Measurements from ENCODE around the gene ADSS1. TPM values are rescaled to one million over a fixed set of nuclear protein-coding genes. Genes with fewer than 3 reads are reported as not detected.
"Not testable (repeated sequence)": the region's sequence is repeated elsewhere in the genome, so short reads cannot be mapped to it uniquely, and the experiment has no call there.

The ADSS1 gene
- total RNA-seq, 2 experiments from 2014 or later = 0.98 to 1.2 TPM

DNA sequence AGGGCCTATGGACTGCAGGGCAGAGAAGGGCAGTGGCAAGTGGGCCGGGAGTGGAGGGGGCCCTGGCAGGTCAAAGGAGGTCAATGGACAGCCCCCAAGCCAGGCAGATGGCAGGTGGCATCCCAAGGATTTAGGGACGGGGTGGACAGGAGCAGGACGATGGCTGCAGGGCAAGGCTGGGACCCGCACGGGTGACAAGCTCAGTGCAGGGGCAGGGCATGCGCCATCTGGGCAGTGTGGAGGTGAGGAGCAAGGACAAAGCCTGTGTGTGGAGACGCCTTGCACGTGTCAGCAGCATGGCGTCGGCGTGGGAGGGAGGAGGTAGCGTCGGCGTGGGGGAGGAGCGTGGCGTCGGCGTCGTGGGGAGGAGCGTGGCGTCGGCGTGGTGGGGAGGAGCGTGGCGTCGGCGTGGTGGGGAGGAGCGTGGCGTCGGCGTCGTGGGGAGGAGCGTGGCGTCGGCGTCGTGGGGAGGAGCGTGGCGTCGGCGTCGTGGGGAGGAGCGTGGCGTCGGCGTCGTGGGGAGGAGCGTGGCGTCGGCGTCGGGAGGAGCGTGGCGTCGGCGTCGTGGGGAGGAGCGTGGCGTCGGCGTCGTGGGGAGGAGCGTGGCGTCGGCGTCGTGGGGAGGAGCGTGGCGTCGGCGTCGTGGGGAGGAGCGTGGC, 5.3 kb downstream of the ADSS1 start:
- H3K27ac Mint-ChIP-seq; H3K4me1 Mint-ChIP-seq; CTCF ChIA-PET; POLR2A ChIA-PET; H3K4me3 Mint-ChIP-seq; DNase-seq; H3K36me3 Mint-ChIP-seq (ENCODE audit: low read depth); H3K27me3 Mint-ChIP-seq; H3K9me3 Mint-ChIP-seq: not testable (repeated sequence)

DNA sequence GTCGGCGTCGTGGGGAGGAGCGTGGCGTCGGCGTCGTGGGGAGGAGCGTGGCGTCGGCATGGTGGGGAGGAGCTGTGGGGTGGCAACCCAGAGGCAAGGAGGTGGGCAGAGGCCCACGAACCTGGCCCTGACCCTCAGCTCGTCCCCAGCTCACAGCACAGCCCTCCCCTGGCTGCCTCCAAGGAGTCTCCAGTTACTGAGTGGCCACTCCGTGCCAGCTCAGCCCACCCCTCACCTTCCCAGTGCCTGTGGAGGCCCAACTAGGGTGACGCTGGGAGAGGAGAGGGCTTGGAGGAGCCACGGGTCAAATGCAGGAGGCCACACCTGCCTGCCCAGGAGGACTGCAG, 5.8 kb downstream of the ADSS1 start:
- H3K27me3 Mint-ChIP-seq = no peaks in the 10 kb centered on the region
- H3K9me3 Mint-ChIP-seq = no peaks in the 10 kb centered on the region
- H3K4me3 Mint-ChIP-seq = no peak overlapping the region
- no peak overlapping the region for H3K27ac Mint-ChIP-seq
- ChIA-PET CTCF (no interaction called here), POLR2A (no interaction called here)
- H3K36me3 Mint-ChIP-seq (ENCODE audit: low read depth) = no peaks in the 10 kb centered on the region
- DNase-seq = no peak
- H3K4me1 Mint-ChIP-seq = no peaks in the 10 kb centered on the region

DNA sequence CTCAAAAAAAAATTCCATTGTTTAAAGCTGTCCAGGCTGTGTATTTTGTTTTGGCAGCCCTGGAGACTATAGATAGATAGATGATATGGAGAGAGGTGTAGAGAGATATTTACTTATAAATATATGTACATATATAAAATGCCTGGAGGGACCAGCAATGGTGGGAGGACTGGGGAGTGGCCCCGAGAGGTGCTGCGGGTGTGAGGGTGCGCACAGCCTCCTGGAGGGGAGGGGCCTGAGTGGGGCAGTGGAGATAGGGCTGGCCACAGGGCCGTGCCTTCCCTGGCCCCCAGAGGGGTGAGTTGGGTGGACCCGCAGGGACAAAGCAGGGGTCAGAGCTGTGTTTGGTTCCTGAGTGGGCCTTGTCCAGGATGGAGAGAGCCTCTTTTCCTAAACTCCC, 6.5 kb downstream of the ADSS1 start:
- Mint-ChIP-seq H3K36me3 (ENCODE audit: low read depth) (no peaks in the 10 kb centered on the region), H3K27ac (no peak overlapping the region), H3K27me3 (no peaks in the 10 kb centered on the region), H3K9me3 (no peaks in the 10 kb centered on the region), H3K4me3 (no peak overlapping the region), H3K4me1 (no peaks in the 10 kb centered on the region)
- ChIA-PET CTCF (no interaction called here), POLR2A (no interaction called here)
- DNase-seq = no peak

DNA sequence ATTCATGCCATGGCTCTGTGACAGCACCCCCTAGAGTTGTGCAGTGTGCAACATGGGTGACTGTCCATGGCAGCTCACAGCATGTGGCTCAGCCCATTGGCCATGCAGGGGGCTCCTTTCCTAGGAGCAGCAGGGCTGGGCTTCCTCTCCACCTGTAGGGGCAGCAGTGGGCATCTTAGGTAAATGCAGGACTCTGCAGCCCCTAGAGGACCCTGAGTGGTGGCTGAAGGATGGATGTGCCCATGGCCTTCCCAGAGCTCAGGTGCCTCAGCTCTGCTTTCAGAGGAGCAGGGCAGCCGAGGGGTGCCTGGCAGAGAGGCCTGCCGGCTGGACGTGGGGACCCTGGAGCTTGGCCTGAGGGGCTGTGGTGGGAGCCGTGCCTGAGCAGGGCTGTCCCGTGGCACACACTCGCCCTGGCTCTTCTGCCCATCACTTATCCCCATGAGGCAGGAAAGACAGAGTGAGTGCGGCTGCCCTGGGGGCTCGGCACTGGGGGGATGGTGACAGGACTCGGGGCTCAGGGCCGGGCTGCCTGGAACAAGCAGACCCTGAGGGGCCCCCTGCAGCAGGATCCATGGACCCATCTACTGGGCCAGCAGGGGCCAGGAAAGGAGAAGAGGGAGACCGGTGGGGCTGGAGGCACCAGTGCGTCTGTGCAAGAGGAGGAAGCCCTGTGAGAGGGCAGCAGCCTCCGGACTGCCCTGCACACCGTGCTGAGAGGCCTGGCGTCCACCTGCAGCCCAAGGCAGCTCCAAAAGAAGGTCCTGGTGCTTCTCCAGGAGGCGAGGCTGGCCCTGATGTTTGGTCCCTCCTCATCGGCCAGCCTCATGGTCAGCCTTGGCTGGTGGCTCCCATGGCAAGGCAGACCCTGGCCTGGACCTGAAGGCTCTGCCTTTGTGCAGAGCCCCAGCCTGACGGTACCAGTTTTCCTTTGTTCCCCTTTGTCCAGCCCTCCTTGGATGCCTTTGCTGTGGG, 7.6 kb downstream of the ADSS1 start:
- Mint-ChIP-seq H3K4me1 (no peaks in the 10 kb centered on the region), H3K36me3 (ENCODE audit: low read depth) (no peaks in the 10 kb centered on the region), H3K4me3 (no peak overlapping the region), H3K27ac (no peak overlapping the region), H3K27me3 (no peaks in the 10 kb centered on the region), H3K9me3 (no peaks in the 10 kb centered on the region)
- POLR2A ChIA-PET = no interaction called here
- DNase-seq = no peak
- CTCF ChIA-PET = no interaction called here

DNA sequence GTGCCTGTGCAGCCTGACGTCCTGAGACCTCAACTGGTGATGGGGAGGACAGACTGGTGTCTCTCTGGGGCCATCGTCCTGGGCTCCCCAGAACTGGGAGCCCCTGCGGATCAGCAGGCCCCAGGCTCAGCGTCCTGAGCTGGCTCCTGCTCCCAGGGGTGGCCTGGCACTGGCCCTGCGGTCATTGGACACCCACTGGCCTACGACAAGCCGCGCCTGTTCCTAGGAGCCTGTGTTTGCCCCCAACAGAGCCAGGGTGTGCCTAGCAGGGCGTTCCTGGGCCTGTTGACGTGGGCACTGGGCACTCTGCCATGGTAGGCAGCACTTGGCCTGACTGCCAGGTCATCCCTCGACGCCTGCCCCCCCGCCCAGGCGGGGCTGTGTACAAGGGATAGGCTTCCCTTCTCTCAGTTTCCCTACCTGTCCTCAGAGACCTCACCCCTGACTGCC, 8.4 kb downstream of the ADSS1 start:
- H3K27me3 Mint-ChIP-seq = peaks cover 3% of the 10 kb centered on the region
- DNase-seq = no peak
- ChIA-PET POLR2A (no interaction called here), CTCF (no interaction called here)
- no peak overlapping the region for H3K4me3 Mint-ChIP-seq
- H3K27ac Mint-ChIP-seq = no peak overlapping the region
- no peaks in the 10 kb centered on the region for H3K4me1 Mint-ChIP-seq
- H3K9me3 Mint-ChIP-seq = no peaks in the 10 kb centered on the region
- H3K36me3 Mint-ChIP-seq (ENCODE audit: low read depth) = no peaks in the 10 kb centered on the region

DNA sequence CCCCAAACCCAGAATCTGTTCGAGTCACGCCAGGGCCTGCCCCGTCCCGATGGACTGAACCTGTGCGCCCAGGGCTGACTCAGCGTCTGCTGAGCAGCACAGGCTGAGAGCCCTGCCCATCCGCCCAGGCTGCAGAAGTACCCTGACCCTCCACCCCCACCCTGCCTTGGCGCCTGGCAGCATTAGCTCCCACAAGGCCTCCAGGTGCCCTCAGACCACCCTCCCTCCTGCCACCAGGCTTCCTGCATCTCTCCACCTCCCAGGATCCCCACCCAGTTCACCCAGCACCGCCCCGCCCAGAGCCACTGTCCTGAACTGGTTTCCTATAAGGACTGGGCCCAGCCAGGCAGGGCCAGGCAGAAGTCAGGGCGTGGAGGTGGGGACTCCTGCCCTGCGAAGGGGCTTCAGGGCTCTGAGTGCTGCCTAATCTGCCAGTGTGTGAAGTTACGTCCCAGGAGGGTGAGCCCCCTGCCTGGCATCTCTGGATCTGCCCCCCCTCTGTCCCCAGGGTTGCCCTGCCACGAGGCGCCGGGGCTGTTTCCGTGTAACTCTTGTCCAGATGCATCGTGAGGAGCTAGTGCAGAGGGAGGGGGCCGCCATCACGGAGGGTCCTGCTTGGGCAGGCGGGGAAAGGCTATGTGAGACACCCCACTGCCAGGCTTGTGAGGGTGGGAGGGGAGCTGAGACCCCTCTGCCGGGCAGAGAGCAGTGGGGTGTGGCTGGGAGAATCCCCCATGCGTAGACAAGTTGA, 9.1 kb downstream of the ADSS1 start:
- ChIA-PET CTCF (no interaction called here), POLR2A (no interaction called here)
- Mint-ChIP-seq H3K4me3 (no peak overlapping the region), H3K27ac (no peak overlapping the region), H3K4me1 (no peaks in the 10 kb centered on the region), H3K27me3 (peaks cover 6% of the 10 kb centered on the region), H3K36me3 (ENCODE audit: low read depth) (no peaks in the 10 kb centered on the region), H3K9me3 (no peaks in the 10 kb centered on the region)
- DNase-seq = no peak

DNA sequence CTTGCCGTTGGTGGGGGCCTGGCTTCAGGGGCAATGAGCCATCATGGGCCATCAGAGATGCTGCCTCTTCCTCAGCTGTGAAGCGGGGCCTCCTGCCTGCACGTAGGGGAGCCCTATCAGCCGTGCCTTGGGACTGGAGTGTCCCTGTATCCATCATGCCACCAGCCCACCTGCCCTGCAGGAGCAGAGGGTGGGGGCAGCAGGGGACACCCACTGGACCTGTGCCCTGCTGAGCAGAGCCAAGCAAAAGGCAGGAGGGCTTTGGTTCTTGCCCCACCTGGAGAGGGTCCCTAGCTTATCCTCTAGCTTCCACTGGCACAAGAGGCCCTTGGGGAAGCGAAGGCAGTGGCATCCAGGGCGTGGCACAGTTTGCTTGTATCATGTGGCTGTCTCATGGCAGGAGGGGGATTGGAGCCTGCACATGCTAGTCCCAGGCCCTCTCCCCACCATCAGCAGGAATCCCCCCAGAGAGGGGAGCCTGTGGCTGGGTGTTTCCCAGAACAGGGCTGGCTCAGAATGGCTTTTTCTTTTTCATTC, 10.1 kb downstream of the ADSS1 start:
- CTCF ChIA-PET = no interaction called here
- no peaks in the 10 kb centered on the region for H3K4me1 Mint-ChIP-seq
- no peak for DNase-seq
- POLR2A ChIA-PET = interaction anchor here (2.8 kb wide), 1 partner anchor 19 kb away, joined by 11 read pairs; the partner anchor contains the start of gene SIVA1
- H3K36me3 Mint-ChIP-seq (ENCODE audit: low read depth) = no peaks in the 10 kb centered on the region
- H3K27ac Mint-ChIP-seq = no peak overlapping the region
- peaks cover 6% of the 10 kb centered on the region for H3K27me3 Mint-ChIP-seq
- H3K4me3 Mint-ChIP-seq = no peak overlapping the region
- H3K9me3 Mint-ChIP-seq = no peaks in the 10 kb centered on the region

DNA sequence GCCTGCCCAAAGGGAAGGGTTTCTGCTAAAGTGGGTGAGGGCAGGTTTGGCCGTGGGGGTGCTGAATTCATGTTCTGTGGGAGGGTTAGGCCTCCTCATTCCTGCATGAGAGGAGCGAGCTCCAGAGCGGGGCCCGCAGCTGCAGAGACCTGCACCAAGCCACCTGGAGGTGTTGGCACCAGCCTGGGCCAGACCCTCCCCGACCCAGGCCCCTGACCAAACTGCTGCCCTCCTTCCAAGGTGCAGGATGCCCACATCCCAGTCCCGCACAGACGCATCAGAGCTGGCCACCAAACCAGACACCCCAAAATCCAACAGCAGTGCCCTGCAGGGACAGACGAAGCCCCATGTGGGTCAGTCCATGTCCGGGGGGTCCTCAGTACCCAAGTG, 10.6 kb downstream of the ADSS1 start:
- ChIA-PET POLR2A (interaction anchor here (2.8 kb wide), 1 partner anchor 18 kb away, joined by 11 read pairs; the partner anchor contains the start of gene SIVA1), CTCF (no interaction called here)
- Mint-ChIP-seq H3K36me3 (ENCODE audit: low read depth) (no peaks in the 10 kb centered on the region), H3K4me3 (no peak overlapping the region), H3K27me3 (peaks cover 6% of the 10 kb centered on the region), H3K9me3 (no peaks in the 10 kb centered on the region), H3K4me1 (no peaks in the 10 kb centered on the region), H3K27ac (no peak overlapping the region)
- no peak for DNase-seq

DNA sequence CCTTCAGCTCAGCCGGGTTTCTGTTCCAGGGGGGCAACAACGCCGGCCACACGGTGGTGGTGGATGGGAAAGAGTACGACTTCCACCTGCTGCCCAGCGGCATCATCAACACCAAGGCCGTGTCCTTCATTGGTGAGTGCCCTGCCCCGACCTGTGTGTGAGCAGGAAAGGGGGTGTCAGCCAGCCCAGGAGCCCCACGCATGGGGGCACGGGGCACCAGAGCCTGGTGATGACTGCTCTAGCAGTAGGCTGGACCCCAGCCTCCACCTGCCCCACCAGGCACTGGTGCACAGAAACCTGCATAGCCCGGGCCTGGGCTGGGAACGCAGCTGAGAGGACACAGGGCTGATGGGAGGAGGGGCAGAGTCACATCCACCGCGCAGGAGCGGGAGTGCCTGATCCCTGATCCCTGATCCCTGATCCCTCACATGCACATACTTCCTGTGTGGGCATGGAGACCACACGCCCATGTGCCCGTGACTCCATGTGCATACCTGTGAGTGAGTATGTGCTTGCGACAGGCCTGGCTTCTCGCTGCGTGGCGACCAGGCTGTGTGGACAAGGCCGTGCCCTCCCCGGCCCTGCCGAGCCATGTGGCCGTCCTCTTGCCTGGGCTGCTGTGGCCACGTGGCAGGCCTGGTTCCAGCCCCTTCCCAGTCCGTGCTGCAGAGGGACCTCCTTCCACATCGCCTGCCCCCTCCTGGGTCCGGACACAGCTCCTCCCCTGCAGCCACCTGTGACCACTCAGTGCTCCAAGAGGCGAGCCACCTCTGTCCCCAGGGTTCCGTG, 11.2 kb downstream of the ADSS1 start:
- POLR2A ChIA-PET = interaction anchor here (2.8 kb wide), 1 partner anchor 17 kb away, joined by 11 read pairs; the partner anchor contains the start of gene SIVA1
- CTCF ChIA-PET = no interaction called here
- H3K36me3 Mint-ChIP-seq (ENCODE audit: low read depth) = no peaks in the 10 kb centered on the region
- H3K27me3 Mint-ChIP-seq = peaks cover 6% of the 10 kb centered on the region
- no peaks in the 10 kb centered on the region for H3K9me3 Mint-ChIP-seq
- no peak overlapping the region for H3K27ac Mint-ChIP-seq
- no peak for DNase-seq
- H3K4me1 Mint-ChIP-seq = no peaks in the 10 kb centered on the region
- no peak overlapping the region for H3K4me3 Mint-ChIP-seq

DNA sequence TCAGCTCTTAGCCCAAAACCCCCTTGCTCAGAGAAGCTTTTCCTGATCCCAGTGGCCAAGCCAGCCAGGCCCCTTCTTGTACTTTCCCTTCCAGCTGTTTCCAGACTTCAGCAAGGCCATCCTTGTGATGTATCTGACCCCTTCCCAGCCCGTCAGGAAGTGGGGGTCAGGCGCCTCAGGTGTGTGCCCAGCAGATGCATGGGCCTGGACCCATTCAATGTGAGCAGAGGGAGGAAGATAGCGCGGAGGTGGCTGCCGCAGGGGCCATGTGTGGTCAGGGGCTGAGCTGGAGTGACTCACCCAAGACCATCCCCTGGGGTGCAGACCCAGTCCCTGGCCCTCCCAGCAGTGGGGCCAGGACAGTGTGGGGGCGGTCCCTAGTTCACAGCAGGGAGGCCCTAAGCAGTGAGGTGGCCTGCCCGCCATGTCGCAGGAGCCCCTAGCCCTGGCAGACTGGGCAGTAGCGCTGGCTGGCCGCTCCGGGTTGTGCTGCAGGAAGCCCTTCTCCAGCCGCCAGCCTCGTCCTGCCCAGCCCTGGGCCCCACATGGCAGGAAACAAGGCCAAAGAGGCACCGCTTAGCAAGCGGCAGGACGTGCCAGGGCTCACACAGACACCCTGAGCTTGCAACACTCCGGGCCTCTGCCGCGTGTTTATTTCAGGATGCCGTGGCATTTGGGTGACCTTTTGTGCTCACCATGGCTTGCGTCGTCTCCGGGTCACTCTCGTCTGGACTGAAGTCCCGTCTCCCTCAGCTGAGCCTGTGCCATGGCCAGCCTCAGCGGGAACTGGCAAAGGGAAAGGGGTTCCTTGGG, 12.0 kb downstream of the ADSS1 start:
- no peak for DNase-seq
- H3K36me3 Mint-ChIP-seq (ENCODE audit: low read depth) = no peaks in the 10 kb centered on the region
- no peak overlapping the region for H3K27ac Mint-ChIP-seq
- H3K9me3 Mint-ChIP-seq = no peaks in the 10 kb centered on the region
- H3K4me1 Mint-ChIP-seq = no peaks in the 10 kb centered on the region
- ChIA-PET CTCF (no interaction called here), POLR2A (interaction anchor here (2.8 kb wide), 1 partner anchor 17 kb away, joined by 11 read pairs; the partner anchor contains the start of gene SIVA1)
- peaks cover 6% of the 10 kb centered on the region for H3K27me3 Mint-ChIP-seq
- no peak overlapping the region for H3K4me3 Mint-ChIP-seq

DNA sequence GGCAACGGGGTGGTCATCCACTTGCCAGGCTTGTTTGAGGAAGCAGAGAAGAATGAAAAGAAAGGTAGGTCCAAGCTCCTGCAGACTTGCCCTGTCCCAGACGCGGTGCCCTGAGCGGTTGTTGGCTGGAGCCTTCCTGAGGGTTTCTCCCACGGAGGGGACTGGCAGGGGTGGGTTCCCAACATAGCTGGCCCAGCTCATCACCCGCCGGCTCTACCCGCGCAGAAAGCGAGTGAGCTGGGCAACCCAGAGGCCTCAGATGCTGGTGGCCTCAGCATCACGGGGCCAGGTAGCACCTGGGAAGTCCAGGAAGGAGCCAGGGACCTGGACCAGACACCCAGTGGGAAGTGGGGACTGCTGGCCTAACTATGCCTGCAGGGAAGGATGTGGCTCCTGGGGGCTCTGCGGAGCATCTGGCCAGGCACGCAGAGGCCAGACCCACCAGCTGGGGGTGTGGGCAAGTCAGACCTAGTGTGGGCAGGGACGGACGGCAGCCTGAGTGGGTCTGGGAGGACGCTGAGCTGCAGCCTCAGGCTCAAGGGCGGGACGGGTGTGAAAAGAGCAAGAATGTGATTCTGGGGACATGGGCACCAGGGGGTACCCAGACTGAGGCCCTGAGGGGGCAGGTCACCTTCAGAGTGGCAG, 14.5 kb downstream of the ADSS1 start:
- DNase-seq = no peak
- H3K36me3 Mint-ChIP-seq (ENCODE audit: low read depth) = no peaks in the 10 kb centered on the region
- ChIA-PET POLR2A (interaction anchor here (1.6 kb wide), 1 partner anchor 14 kb away, joined by 6 read pairs; the partner anchor contains the start of gene SIVA1), CTCF (no interaction called here)
- no peak overlapping the region for H3K4me3 Mint-ChIP-seq
- no peak overlapping the region for H3K27ac Mint-ChIP-seq
- H3K9me3 Mint-ChIP-seq = no peaks in the 10 kb centered on the region
- no peaks in the 10 kb centered on the region for H3K4me1 Mint-ChIP-seq
- peaks cover 6% of the 10 kb centered on the region for H3K27me3 Mint-ChIP-seq

All from activated CD4-positive, alpha-beta memory T cell treated with anti-CD3 and anti-CD28 coated beads, Interleukin-2, amount 10 ng/mL, durations not matched to agents 7 days and 5 days (primary cell).